ENCODE measurements around the gene GHRL.

The GHRL gene

GRCh38 chr3:10315771-10316344 is 23.1 kb upstream of the GHRL start:
- TF ChIP-seq SUZ12 (IDR thresholded peaks at IDR 0.05; ENCODE audit: extremely low read depth, insufficient read depth, insufficient read length) (no peak), YY1 (IDR thresholded peaks at IDR 0.05; ENCODE audit: insufficient read depth, insufficient read length) (no peak), ZNF274 (IDR thresholded peaks at IDR 0.05; ENCODE audit: low read depth, low read length) (no peak)

GRCh38 chr3:10315101-10315500 is 22.4 kb upstream of the GHRL start:
- DNase-seq (ENCODE audit: low read depth, low spot score): no peak
- Histone ChIP-seq H3K36me3 (ENCODE audit: insufficient read depth, insufficient read length, low read length) (peaks cover 92% of the 10 kb centered on the region), H3K9ac (ENCODE audit: insufficient read length, low read depth) (no peak overlapping the region), H3K27me3 (ENCODE audit: insufficient read depth, insufficient read length) (no peaks in the 10 kb centered on the region), H3K4me3 (ENCODE audit: insufficient read length, low read depth) (no peak overlapping the region), H3K9me3 (ENCODE audit: insufficient read depth, low read length) (no peaks in the 10 kb centered on the region), H3K4me1 (ENCODE audit: insufficient read depth, insufficient read length) (no peaks in the 10 kb centered on the region)
- TF ChIP-seq ZNF274 (IDR thresholded peaks at IDR 0.05; ENCODE audit: low read depth, low read length): no peak
- TF ChIP-seq SUZ12 (IDR thresholded peaks at IDR 0.05; ENCODE audit: extremely low read depth, insufficient read depth, insufficient read length): no peak

More at GRCh38 chr3:10315771-10316344, 23.1 kb upstream of the GHRL start:
- Histone ChIP-seq H3K4me1 (ENCODE audit: insufficient read depth, insufficient read length) (no peaks in the 10 kb centered on the region), H3K9me3 (ENCODE audit: insufficient read depth, low read length) (no peaks in the 10 kb centered on the region), H3K9ac (ENCODE audit: insufficient read length, low read depth) (no peak overlapping the region), H3K27me3 (ENCODE audit: insufficient read depth, insufficient read length) (no peaks in the 10 kb centered on the region), H3K36me3 (ENCODE audit: insufficient read depth, insufficient read length, low read length) (peaks cover 86% of the 10 kb centered on the region), H3K4me3 (ENCODE audit: insufficient read length, low read depth) (no peak overlapping the region)
- no peak for DNase-seq (ENCODE audit: low read depth, low spot score)

- DNase-seq (ENCODE audit: low read depth, low spot score): no peak
- H3K9ac ChIP-seq (ENCODE audit: insufficient read length, low read depth): no peak overlapping the region
- no peak for TF ChIP-seq SUZ12 (IDR thresholded peaks at IDR 0.05; ENCODE audit: extremely low read depth, insufficient read depth, insufficient read length)
- TF ChIP-seq YY1 (IDR thresholded peaks at IDR 0.05; ENCODE audit: insufficient read depth, insufficient read length): no peak
- no peak for TF ChIP-seq ZNF274 (IDR thresholded peaks at IDR 0.05; ENCODE audit: low read depth, low read length)
- no peaks in the 10 kb centered on the region for H3K27me3 ChIP-seq (ENCODE audit: insufficient read depth, insufficient read length)
- H3K36me3 ChIP-seq (ENCODE audit: insufficient read depth, insufficient read length, low read length): peaks cover 97% of the 10 kb centered on the region
- no peaks in the 10 kb centered on the region for H3K4me1 ChIP-seq (ENCODE audit: insufficient read depth, insufficient read length)
- H3K4me3 ChIP-seq (ENCODE audit: insufficient read length, low read depth): no peak overlapping the region
- H3K9me3 ChIP-seq (ENCODE audit: insufficient read depth, low read length): no peaks in the 10 kb centered on the region
Measured at GRCh38 chr3:10312861-10313260, 20.1 kb upstream of the GHRL start.

DNA sequence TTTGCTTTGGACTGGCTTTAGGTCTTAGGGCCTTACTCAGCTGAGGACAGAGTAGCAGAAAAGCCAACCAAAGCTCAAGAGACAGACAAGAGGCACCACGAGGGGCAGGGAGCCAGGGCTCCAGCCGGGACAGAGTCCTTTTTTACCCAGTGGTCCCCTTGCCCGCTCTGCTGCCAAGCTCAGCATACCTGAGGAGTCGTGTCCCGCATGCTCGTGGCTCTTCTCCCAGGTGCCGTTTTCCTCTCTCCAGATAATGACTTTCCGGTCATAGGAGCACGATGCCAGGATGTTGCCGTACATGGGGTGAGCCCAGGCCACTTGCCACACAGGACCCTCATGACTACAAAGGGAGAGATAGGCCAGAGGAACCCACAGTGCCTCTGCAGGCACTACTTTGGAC is 19.6 kb upstream of the GHRL start:
- H3K36me3 ChIP-seq (ENCODE audit: insufficient read depth, insufficient read length, low read length): peaks cover 97% of the 10 kb centered on the region
- DNase-seq (ENCODE audit: low read depth, low spot score): no peak
- no peaks in the 10 kb centered on the region for H3K27me3 ChIP-seq (ENCODE audit: insufficient read depth, insufficient read length)
- H3K9me3 ChIP-seq (ENCODE audit: insufficient read depth, low read length): no peaks in the 10 kb centered on the region
- TF ChIP-seq YY1 (IDR thresholded peaks at IDR 0.05; ENCODE audit: insufficient read depth, insufficient read length): no peak
- H3K4me3 ChIP-seq (ENCODE audit: insufficient read length, low read depth): no peak overlapping the region
- no peak overlapping the region for H3K9ac ChIP-seq (ENCODE audit: insufficient read length, low read depth)
- H3K4me1 ChIP-seq (ENCODE audit: insufficient read depth, insufficient read length): no peaks in the 10 kb centered on the region

DNA sequence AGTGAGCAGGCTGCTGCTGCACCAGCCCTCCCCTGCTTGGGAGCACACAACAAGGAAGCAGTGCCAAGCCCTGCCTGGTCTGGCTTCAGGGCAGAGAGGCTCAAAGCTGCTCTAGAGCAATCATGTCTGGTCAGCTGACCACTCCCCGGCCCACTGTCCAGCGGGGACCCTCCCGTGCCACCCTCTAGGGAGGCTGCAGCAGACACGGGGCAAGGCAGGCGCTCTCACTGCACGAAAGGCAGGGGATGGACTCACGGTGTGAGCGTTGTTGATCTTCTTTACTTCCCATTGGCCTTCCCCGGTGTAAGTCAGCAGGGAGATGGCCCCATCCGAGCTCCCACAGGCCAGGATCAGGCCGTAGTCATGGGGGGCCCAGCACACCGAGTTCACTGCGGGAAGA is 19.0 kb upstream of the GHRL start:
- peaks cover 97% of the 10 kb centered on the region for H3K36me3 ChIP-seq (ENCODE audit: insufficient read depth, insufficient read length, low read length)
- no peak for TF ChIP-seq YY1 (IDR thresholded peaks at IDR 0.05; ENCODE audit: insufficient read depth, insufficient read length)
- no peak for TF ChIP-seq SUZ12 (IDR thresholded peaks at IDR 0.05; ENCODE audit: extremely low read depth, insufficient read depth, insufficient read length)
- TF ChIP-seq ZNF274 (IDR thresholded peaks at IDR 0.05; ENCODE audit: low read depth, low read length): no peak
- H3K27me3 ChIP-seq (ENCODE audit: insufficient read depth, insufficient read length): no peaks in the 10 kb centered on the region
- no peaks in the 10 kb centered on the region for H3K9me3 ChIP-seq (ENCODE audit: insufficient read depth, low read length)
- no peak for DNase-seq (ENCODE audit: low read depth, low spot score)
- no peak overlapping the region for H3K9ac ChIP-seq (ENCODE audit: insufficient read length, low read depth)
- no peak overlapping the region for H3K4me3 ChIP-seq (ENCODE audit: insufficient read length, low read depth)
- no peaks in the 10 kb centered on the region for H3K4me1 ChIP-seq (ENCODE audit: insufficient read depth, insufficient read length)

- Histone ChIP-seq H3K36me3 (ENCODE audit: insufficient read depth, insufficient read length, low read length) (peaks cover 97% of the 10 kb centered on the region), H3K4me1 (ENCODE audit: insufficient read depth, insufficient read length) (no peaks in the 10 kb centered on the region), H3K27me3 (ENCODE audit: insufficient read depth, insufficient read length) (no peaks in the 10 kb centered on the region), H3K4me3 (ENCODE audit: insufficient read length, low read depth) (no peak overlapping the region), H3K9me3 (ENCODE audit: insufficient read depth, low read length) (no peaks in the 10 kb centered on the region), H3K9ac (ENCODE audit: insufficient read length, low read depth) (no peak overlapping the region)
- no peak for DNase-seq (ENCODE audit: low read depth, low spot score)
- TF ChIP-seq ZNF274 (IDR thresholded peaks at IDR 0.05; ENCODE audit: low read depth, low read length) (no peak), YY1 (IDR thresholded peaks at IDR 0.05; ENCODE audit: insufficient read depth, insufficient read length) (no peak)
Measured at GRCh38 chr3:10310578-10310977, 17.8 kb upstream of the GHRL start.

- DNase-seq (ENCODE audit: low read depth, low spot score): no peak
- no peaks in the 10 kb centered on the region for H3K4me1 ChIP-seq (ENCODE audit: insufficient read depth, insufficient read length)
- TF ChIP-seq ZNF274 (IDR thresholded peaks at IDR 0.05; ENCODE audit: low read depth, low read length): no peak
- TF ChIP-seq YY1 (IDR thresholded peaks at IDR 0.05; ENCODE audit: insufficient read depth, insufficient read length): no peak
- no peak for TF ChIP-seq SUZ12 (IDR thresholded peaks at IDR 0.05; ENCODE audit: extremely low read depth, insufficient read depth, insufficient read length)
- H3K9me3 ChIP-seq (ENCODE audit: insufficient read depth, low read length): no peaks in the 10 kb centered on the region
- peaks cover 97% of the 10 kb centered on the region for H3K36me3 ChIP-seq (ENCODE audit: insufficient read depth, insufficient read length, low read length)
- H3K9ac ChIP-seq (ENCODE audit: insufficient read length, low read depth): no peak overlapping the region
- H3K4me3 ChIP-seq (ENCODE audit: insufficient read length, low read depth): no peak overlapping the region
- no peaks in the 10 kb centered on the region for H3K27me3 ChIP-seq (ENCODE audit: insufficient read depth, insufficient read length)
Measured at GRCh38 chr3:10309736-10310135, 17.0 kb upstream of the GHRL start.

GRCh38 chr3:10308678-10309077 is 15.9 kb upstream of the GHRL start:
- H3K4me3 ChIP-seq (ENCODE audit: insufficient read length, low read depth): no peak overlapping the region
- DNase-seq (ENCODE audit: low read depth, low spot score): no peak
- peaks cover 98% of the 10 kb centered on the region for H3K36me3 ChIP-seq (ENCODE audit: insufficient read depth, insufficient read length, low read length)
- H3K27me3 ChIP-seq (ENCODE audit: insufficient read depth, insufficient read length): no peaks in the 10 kb centered on the region
- TF ChIP-seq YY1 (IDR thresholded peaks at IDR 0.05; ENCODE audit: insufficient read depth, insufficient read length): no peak
- no peak for TF ChIP-seq SUZ12 (IDR thresholded peaks at IDR 0.05; ENCODE audit: extremely low read depth, insufficient read depth, insufficient read length)
- no peak for TF ChIP-seq ZNF274 (IDR thresholded peaks at IDR 0.05; ENCODE audit: low read depth, low read length)
- H3K4me1 ChIP-seq (ENCODE audit: insufficient read depth, insufficient read length): no peaks in the 10 kb centered on the region
- no peaks in the 10 kb centered on the region for H3K9me3 ChIP-seq (ENCODE audit: insufficient read depth, low read length)
- H3K9ac ChIP-seq (ENCODE audit: insufficient read length, low read depth): no peak overlapping the region

Data from NT2/D1 (cell line).